Lung (tissue), 12 donors: ENCODE results near the gene C1QBP. TPM values are rescaled to one million over a fixed set of nuclear protein-coding genes. Genes with fewer than 3 reads are reported as not detected.

ENCODE experiments used
- ATAC-seq: fragments of 200-7000 bp; cut with Tn5 transposase; one replicate; pipeline ENCODE4 v1.9.1; 2020; ENCODE audit warnings: moderate number of reproducible peaks; ENCODE audit not compliant: insufficient read depth, low FRiP score
- DNase-seq, 3 donors: peaks; one replicate each; pipeline ENCODE4 v3.0.0-alpha.2; 2013 to 2017
- H3K27ac ChIP-seq, 2 donors: one replicate each; pipeline ENCODE4 v1.5.1; 2013; ENCODE audit warnings: mild to moderate bottlenecking in 2 of 2, moderate library complexity in 2 of 2, control low read depth in 1 of 2, inconsistent platforms in 1 of 2, low read depth in 1 of 2, low read length in 1 of 2
- H3K27me3 ChIP-seq, 3 donors: one replicate each; pipeline ENCODE4 v1.5.1; 2013; ENCODE audit warnings: low read length in 2 of 3; ENCODE audit not compliant: control insufficient read depth in 3 of 3, insufficient read depth in 3 of 3
- H3K36me3 ChIP-seq, 4 donors: one replicate each; pipeline ENCODE4 v1.5.1; 2013; ENCODE audit warnings: low read length in 4 of 4, mild to moderate bottlenecking in 1 of 4, moderate library complexity in 1 of 4; ENCODE audit not compliant: control insufficient read depth in 4 of 4, insufficient read depth in 4 of 4
- H3K4me1 ChIP-seq, 5 donors: one replicate each; pipeline ENCODE4 v1.5.1; 2013; ENCODE audit warnings: low read length in 5 of 5, mild to moderate bottlenecking in 2 of 5, moderate library complexity in 1 of 5; ENCODE audit not compliant: control insufficient read depth in 5 of 5, insufficient read depth in 5 of 5
- H3K4me3 ChIP-seq: one replicate; pipeline ENCODE4 v1.5.1; 2013; ENCODE audit warnings: mild to moderate bottlenecking, control low read depth, moderate library complexity
- H3K9ac ChIP-seq, 2 donors: one replicate each; pipeline ENCODE4 v1.5.1; 2013; ENCODE audit warnings: low read length in 2 of 2, control low read depth in 1 of 2; ENCODE audit not compliant: insufficient read depth in 1 of 2
- H3K9me3 ChIP-seq, 4 donors: one replicate each; pipeline ENCODE4 v1.5.1; 2013; ENCODE audit warnings: low read length in 3 of 4, mild to moderate bottlenecking in 1 of 4, moderate library complexity in 1 of 4; ENCODE audit not compliant: control insufficient read depth in 4 of 4, insufficient read depth in 3 of 4
- CTCF ChIP-seq: IDR thresholded peaks from 2 replicates; pipeline ENCODE4 v1.5.1; 2012; ENCODE audit warnings: mild to moderate bottlenecking; ENCODE audit errors: control extremely low read depth, extremely low read depth
- WGBS, 2 donors: extraction: QIAGEN DNeasy Blood & Tissue Kit; methylation state at CpG; one replicate each; pipeline ENCODE4 v1.1.7; 2013; 5-methylcytosine and 5-hydroxymethylcytosine counted together
- polyA plus RNA-seq, 2 donors: library from polyadenylated mRNA; stranded (reverse); fragments of 200-250 nt; gene quantifications; one replicate each; pipeline ENCODE4 v1.2.1, GENCODE V29; 2013
- total RNA-seq, 2 donors: library from RNA; depleted of rRNA in 1 of 2; stranded (reverse); fragments of >200 nt in 1 of 2; gene quantifications; one replicate each; pipeline ENCODE4 v1.2.1, GENCODE V29; 2014 to 2021
- donor health status: control.
- donor health status: control.
- donor health status: Bipolar disorder and iron deficiency.
- donor health status: healthy.
- donor health status: DM: yes; HTN: yes; CAD: no.

C1QBP gene
- total and polyA plus RNA-seq, 4 donors = 60.6 to 158 (median 126) TPM

- H3K9me3 ChIP-seq = no peaks in the 10 kb centered on the region
- no peak for TF ChIP-seq CTCF
- H3K9ac ChIP-seq = no peak overlapping the region
- DNase-seq (no peak), ATAC-seq (no peak)
- H3K27ac ChIP-seq = no peak overlapping the region
- H3K4me3 ChIP-seq = no peak overlapping the region
- 65 to 78% methylated on average over 4 of the region's 4 CpGs for WGBS, 2 donors
- peaks cover 0 to 10% (median 0%) of the 10 kb centered on the region in 5 donors for H3K4me1 ChIP-seq
- no peaks in the 10 kb centered on the region for H3K27me3 ChIP-seq
- peaks cover 11 to 29% (median 26%) of the 10 kb centered on the region in 4 donors for H3K36me3 ChIP-seq
Observed at GRCh38 chr17:5413682-5414081, 25.3 kb downstream of the C1QBP start.

- no peaks in the 10 kb centered on the region for H3K4me1 ChIP-seq
- H3K36me3 ChIP-seq = peaks cover 30 to 55% (median 38%) of the 10 kb centered on the region in 4 donors
- H3K27ac ChIP-seq = no peak overlapping the region
- TF ChIP-seq CTCF = no peak
- DNase-seq (no peak), ATAC-seq (no peak)
- no peak overlapping the region for H3K9ac ChIP-seq
- H3K4me3 ChIP-seq = no peak overlapping the region
- no peaks in the 10 kb centered on the region for H3K27me3 ChIP-seq
- WGBS, 2 donors = 94 to 97% methylated on average over 7 of the region's 7 CpGs
- H3K9me3 ChIP-seq = no peaks in the 10 kb centered on the region
Observed at GRCh38 chr17:5410594-5411272, 28.2 kb downstream of the C1QBP start.

GRCh38 chr17:5408186-5408585 lies 30.8 kb downstream of the C1QBP start:
- Histone ChIP-seq H3K4me1 (no peaks in the 10 kb centered on the region), H3K36me3 (peaks cover 29 to 69% (median 41%) of the 10 kb centered on the region in 4 donors), H3K4me3 (no peak overlapping the region), H3K27me3 (no peaks in the 10 kb centered on the region), H3K9ac (no peak overlapping the region), H3K27ac (no peak overlapping the region), H3K9me3 (no peaks in the 10 kb centered on the region)
- TF ChIP-seq CTCF = no peak
- DNase-seq (no peak), ATAC-seq (no peak)
- WGBS, 2 donors = 86 to 97% methylated on average over 5 of the region's 5 CpGs

- DNase-seq (no peak), ATAC-seq (no peak)
- 89 to 94% methylated on average over 4 of the region's 4 CpGs for WGBS, 2 donors
- Histone ChIP-seq H3K9me3 (no peaks in the 10 kb centered on the region), H3K27me3 (no peaks in the 10 kb centered on the region), H3K9ac (no peak overlapping the region), H3K4me3 (no peak overlapping the region), H3K36me3 (peaks cover 33 to 62% (median 41%) of the 10 kb centered on the region in 4 donors), H3K27ac (no peak overlapping the region), H3K4me1 (no peaks in the 10 kb centered on the region)
- no peak for TF ChIP-seq CTCF
Observed at GRCh38 chr17:5405400-5405799, 33.6 kb downstream of the C1QBP start.
